ENCODE data around the gene PARD6B.
"Not testable (repeated sequence)": the region's sequence is repeated elsewhere in the genome, so short reads cannot be mapped to it uniquely, and the experiment has no call there.

PARD6B gene

GRCh38 chr20:50777373-50777772, 46.0 kb downstream of the PARD6B start:
- TF ChIP-seq EZH2phosphoT487 (IDR thresholded peaks at IDR 0.05; ENCODE audit: borderline replicate concordance) (no peak), CTCF (conservative IDR thresholded peaks at IDR 0.05; ENCODE audit: low read length) (no peak)
- no peaks in the 10 kb centered on the region for H3K36me3 ChIP-seq (ENCODE audit: insufficient read depth, low read length)
- no peaks in the 10 kb centered on the region for H3K79me2 ChIP-seq (ENCODE audit: insufficient read depth, low read length)
- H3K9me2 ChIP-seq (replicated peaks; ENCODE audit: low read depth, low read length), result no peaks in the 10 kb centered on the region
- H2AFZ ChIP-seq (ENCODE audit: low read length), result no peak overlapping the region
- no peak overlapping the region for H3K4me2 ChIP-seq (ENCODE audit: low read depth, low read length, poor library complexity, severe bottlenecking)
- H3K4me1 ChIP-seq (ENCODE audit: insufficient read depth, low read length, poor library complexity, severe bottlenecking), result no peaks in the 10 kb centered on the region
- H3K9ac ChIP-seq (ENCODE audit: low read depth, low read length, poor library complexity, severe bottlenecking), result no peak overlapping the region
- H3K4me3 ChIP-seq (ENCODE audit: low read length, poor library complexity, severe bottlenecking), result no peak overlapping the region
- no peaks in the 10 kb centered on the region for H3F3A ChIP-seq (ENCODE audit: low read depth)
- no peaks in the 10 kb centered on the region for H4K20me1 ChIP-seq (ENCODE audit: insufficient read depth, low read length, poor library complexity, severe bottlenecking)
- no peaks in the 10 kb centered on the region for H3K9me3 ChIP-seq (ENCODE audit: insufficient read depth, low read depth, low read length)
- H3K27me3 ChIP-seq (ENCODE audit: insufficient read depth, low read length, poor library complexity, severe bottlenecking), result no peaks in the 10 kb centered on the region

GRCh38 chr20:50778994-50779393, 47.6 kb downstream of the PARD6B start:
- not testable (repeated sequence) for H3K9me2 ChIP-seq (replicated peaks; ENCODE audit: low read depth, low read length); H3K4me3 ChIP-seq (ENCODE audit: low read length, poor library complexity, severe bottlenecking); H3F3A ChIP-seq (ENCODE audit: low read depth); H3K27me3 ChIP-seq (ENCODE audit: insufficient read depth, low read length, poor library complexity, severe bottlenecking); H2AFZ ChIP-seq (ENCODE audit: low read length); H3K79me2 ChIP-seq (ENCODE audit: insufficient read depth, low read length); H3K4me2 ChIP-seq (ENCODE audit: low read depth, low read length, poor library complexity, severe bottlenecking); H3K4me1 ChIP-seq (ENCODE audit: insufficient read depth, low read length, poor library complexity, severe bottlenecking); H4K20me1 ChIP-seq (ENCODE audit: insufficient read depth, low read length, poor library complexity, severe bottlenecking); H3K9ac ChIP-seq (ENCODE audit: low read depth, low read length, poor library complexity, severe bottlenecking); H3K36me3 ChIP-seq (ENCODE audit: insufficient read depth, low read length); H3K9me3 ChIP-seq (ENCODE audit: insufficient read depth, low read depth, low read length)

GRCh38 chr20:50783390-50783789, 52.0 kb downstream of the PARD6B start:
- Histone ChIP-seq H3K27me3 (ENCODE audit: insufficient read depth, low read length, poor library complexity, severe bottlenecking) (no peaks in the 10 kb centered on the region), H2AFZ (ENCODE audit: low read length) (no peak overlapping the region), H3K9me2 (replicated peaks; ENCODE audit: low read depth, low read length) (no peaks in the 10 kb centered on the region), H3K4me3 (ENCODE audit: low read length, poor library complexity, severe bottlenecking) (no peak overlapping the region), H4K20me1 (ENCODE audit: insufficient read depth, low read length, poor library complexity, severe bottlenecking) (no peaks in the 10 kb centered on the region), H3F3A (ENCODE audit: low read depth) (no peaks in the 10 kb centered on the region), H3K9me3 (ENCODE audit: insufficient read depth, low read depth, low read length) (no peaks in the 10 kb centered on the region), H3K4me1 (ENCODE audit: insufficient read depth, low read length, poor library complexity, severe bottlenecking) (no peaks in the 10 kb centered on the region), H3K4me2 (ENCODE audit: low read depth, low read length, poor library complexity, severe bottlenecking) (no peak overlapping the region), H3K79me2 (ENCODE audit: insufficient read depth, low read length) (no peaks in the 10 kb centered on the region), H3K9ac (ENCODE audit: low read depth, low read length, poor library complexity, severe bottlenecking) (no peak overlapping the region), H3K36me3 (ENCODE audit: insufficient read depth, low read length) (no peaks in the 10 kb centered on the region)
- TF ChIP-seq EZH2phosphoT487 (IDR thresholded peaks at IDR 0.05; ENCODE audit: borderline replicate concordance) (no peak), CTCF (conservative IDR thresholded peaks at IDR 0.05; ENCODE audit: low read length) (no peak)

- Histone ChIP-seq H3K9me3 (ENCODE audit: insufficient read depth, low read depth, low read length) (no peaks in the 10 kb centered on the region), H4K20me1 (ENCODE audit: insufficient read depth, low read length, poor library complexity, severe bottlenecking) (no peaks in the 10 kb centered on the region), H3K4me3 (ENCODE audit: low read length, poor library complexity, severe bottlenecking) (no peak overlapping the region), H3K36me3 (ENCODE audit: insufficient read depth, low read length) (no peaks in the 10 kb centered on the region), H3K9me2 (replicated peaks; ENCODE audit: low read depth, low read length) (no peaks in the 10 kb centered on the region), H3K79me2 (ENCODE audit: insufficient read depth, low read length) (no peaks in the 10 kb centered on the region), H3K27me3 (ENCODE audit: insufficient read depth, low read length, poor library complexity, severe bottlenecking) (no peaks in the 10 kb centered on the region), H3F3A (ENCODE audit: low read depth) (no peaks in the 10 kb centered on the region), H3K9ac (ENCODE audit: low read depth, low read length, poor library complexity, severe bottlenecking) (no peak overlapping the region), H2AFZ (ENCODE audit: low read length) (no peak overlapping the region), H3K4me1 (ENCODE audit: insufficient read depth, low read length, poor library complexity, severe bottlenecking) (no peaks in the 10 kb centered on the region), H3K4me2 (ENCODE audit: low read depth, low read length, poor library complexity, severe bottlenecking) (no peak overlapping the region)
- TF ChIP-seq EZH2phosphoT487 (IDR thresholded peaks at IDR 0.05; ENCODE audit: borderline replicate concordance) (no peak), CTCF (conservative IDR thresholded peaks at IDR 0.05; ENCODE audit: low read length) (no peak)
Observed at GRCh38 chr20:50783903-50784302, 52.5 kb downstream of the PARD6B start.

Measured in Loucy (cell line).